NT2/D1 (cell line): ENCODE results near the gene MECR.

Experiments
- SUZ12 ChIP-seq: IDR thresholded peaks from 2 replicates; pipeline ENCODE4 v1.6.1; 2011; ENCODE audit not compliant: insufficient read length, insufficient read depth; ENCODE audit errors: extremely low read depth
- ZNF274 ChIP-seq: IDR thresholded peaks from 2 replicates; pipeline ENCODE4 v1.6.1; 2011; ENCODE audit warnings: mild to moderate bottlenecking, low read depth, low read length

GRCh38 chr1:29186252-29186651, 44.5 kb downstream of the MECR start:
- TF ChIP-seq SUZ12 (no peak), ZNF274 (no peak)
